Activated T-cell treated with anti-CD3 and anti-CD28 coated beads, Interleukin-2, amount 50 U/mL, for 1 hour (primary cell): ENCODE data around the gene IRF5.

Experiments used
- DNase-seq: peaks from one replicate; pipeline ENCODE4 v3.0.0-alpha.2; 2020

IRF5 gene, protein sequence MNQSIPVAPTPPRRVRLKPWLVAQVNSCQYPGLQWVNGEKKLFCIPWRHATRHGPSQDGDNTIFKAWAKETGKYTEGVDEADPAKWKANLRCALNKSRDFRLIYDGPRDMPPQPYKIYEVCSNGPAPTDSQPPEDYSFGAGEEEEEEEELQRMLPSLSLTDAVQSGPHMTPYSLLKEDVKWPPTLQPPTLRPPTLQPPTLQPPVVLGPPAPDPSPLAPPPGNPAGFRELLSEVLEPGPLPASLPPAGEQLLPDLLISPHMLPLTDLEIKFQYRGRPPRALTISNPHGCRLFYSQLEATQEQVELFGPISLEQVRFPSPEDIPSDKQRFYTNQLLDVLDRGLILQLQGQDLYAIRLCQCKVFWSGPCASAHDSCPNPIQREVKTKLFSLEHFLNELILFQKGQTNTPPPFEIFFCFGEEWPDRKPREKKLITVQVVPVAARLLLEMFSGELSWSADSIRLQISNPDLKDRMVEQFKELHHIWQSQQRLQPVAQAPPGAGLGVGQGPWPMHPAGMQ

DNA sequence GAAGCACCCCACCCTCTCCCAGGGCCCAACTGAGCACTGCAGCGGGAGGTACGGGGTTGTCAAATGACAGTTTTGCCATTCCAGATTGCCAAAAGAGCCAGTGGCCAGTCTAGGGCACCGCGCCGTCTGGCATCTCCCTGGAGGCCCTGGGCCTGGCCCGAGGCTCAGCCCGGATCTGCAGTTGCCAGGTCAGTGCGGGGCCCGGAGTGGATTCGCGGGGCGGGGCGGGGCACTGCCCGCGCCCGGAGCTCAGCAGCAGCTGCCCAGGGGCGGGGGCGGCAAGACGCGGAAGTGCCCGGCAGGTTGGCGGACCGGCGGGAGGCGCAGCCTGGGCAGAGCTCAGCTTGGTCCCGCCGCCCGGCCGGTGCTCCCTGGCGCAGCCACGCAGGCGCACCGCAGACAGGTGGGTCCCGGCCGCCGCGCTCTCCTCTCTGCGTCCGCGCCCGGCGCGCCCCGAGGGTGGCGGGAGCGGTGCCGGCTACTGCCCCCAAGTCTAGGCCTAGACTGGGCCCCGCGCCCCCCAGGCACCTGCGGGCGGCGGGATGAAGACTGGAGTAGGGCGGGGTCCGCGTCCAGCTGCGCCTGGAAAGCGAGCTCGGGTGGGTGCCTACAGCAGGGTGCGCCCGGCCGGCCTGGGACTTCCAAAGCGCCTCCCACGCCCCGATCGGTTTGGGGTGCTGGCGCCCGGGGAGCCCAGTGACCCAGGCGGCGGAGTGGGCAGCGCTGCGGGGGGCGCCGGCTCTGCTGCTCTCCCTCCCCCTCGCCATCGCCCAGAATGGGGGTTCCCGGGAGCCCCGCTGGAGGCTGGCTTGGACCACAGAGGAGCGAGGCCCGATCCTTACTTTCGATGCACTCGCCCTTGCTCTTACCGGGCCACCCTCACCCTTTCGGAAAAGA is at the start of gene IRF5:
Gene IRF5 (plus strand): TSS at position 281 of the 897 bp plus-strand sequence. CDS start 4,155 bp downstream, outside the sequence.
- no peak for DNase-seq

DNA sequence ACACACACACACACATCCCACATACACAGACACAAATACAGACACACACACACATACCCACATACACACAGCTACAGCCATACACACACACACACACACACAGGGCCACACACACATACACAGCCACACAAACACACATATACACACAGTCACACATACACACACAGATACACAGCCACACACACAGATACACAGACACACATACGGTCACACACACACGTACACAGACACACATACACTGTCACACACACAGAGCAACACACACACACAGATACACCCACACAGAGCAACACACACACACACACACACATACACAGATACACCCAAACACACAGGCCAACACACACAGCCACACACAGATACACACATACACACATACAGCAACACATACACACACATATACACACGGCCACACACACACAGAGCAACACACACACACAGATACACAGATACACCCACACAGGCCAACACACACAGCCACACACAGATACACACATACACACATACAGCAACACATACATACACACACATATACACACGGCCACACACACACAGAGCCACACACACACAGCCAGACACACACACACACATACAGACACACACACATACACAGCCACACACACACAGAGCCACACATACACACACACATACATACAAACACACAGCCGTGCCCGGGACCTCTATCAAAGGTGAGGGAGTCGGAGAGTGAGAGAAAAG is 49.5 kb upstream of the IRF5 start:
- DNase-seq, result no peak

DNA sequence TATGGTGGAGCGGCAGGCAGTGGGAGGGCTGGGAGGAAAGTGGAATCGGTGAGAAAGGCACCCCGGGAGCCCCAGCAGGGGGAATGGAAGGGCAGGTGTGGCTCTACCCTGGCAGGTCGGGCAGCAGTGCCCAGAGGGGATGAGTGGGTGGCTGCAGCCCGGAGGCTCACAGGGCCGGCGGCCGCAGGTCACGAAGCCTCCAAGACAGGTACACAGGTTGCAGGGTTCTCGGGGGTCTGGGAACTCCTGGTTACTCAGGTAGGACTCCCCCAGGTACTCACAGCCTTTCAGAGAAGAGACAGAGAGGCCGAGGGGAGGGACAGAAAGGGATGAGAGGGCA is 49.0 kb upstream of the IRF5 start:
- no peak for DNase-seq

DNA sequence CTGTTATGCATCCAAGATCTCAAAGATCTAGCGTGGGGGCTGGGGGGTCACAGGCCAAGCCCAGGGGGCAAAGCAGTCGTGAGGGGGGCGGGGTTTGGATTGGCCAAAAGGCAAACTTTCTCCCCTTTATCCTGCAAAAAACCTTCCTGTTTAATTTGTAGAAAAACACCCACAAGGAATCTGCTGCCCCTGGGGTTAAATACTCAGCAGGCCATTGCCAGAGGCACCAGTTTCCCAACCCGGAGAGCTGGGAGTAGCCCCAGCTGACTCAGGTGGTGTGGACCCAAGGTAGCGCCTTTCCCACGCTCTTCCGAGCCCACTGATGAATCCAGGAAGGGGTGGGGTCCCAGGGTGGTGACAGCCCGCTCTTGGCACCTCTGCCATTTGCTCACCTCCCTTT is 48.6 kb upstream of the IRF5 start:
- no peak for DNase-seq

DNA sequence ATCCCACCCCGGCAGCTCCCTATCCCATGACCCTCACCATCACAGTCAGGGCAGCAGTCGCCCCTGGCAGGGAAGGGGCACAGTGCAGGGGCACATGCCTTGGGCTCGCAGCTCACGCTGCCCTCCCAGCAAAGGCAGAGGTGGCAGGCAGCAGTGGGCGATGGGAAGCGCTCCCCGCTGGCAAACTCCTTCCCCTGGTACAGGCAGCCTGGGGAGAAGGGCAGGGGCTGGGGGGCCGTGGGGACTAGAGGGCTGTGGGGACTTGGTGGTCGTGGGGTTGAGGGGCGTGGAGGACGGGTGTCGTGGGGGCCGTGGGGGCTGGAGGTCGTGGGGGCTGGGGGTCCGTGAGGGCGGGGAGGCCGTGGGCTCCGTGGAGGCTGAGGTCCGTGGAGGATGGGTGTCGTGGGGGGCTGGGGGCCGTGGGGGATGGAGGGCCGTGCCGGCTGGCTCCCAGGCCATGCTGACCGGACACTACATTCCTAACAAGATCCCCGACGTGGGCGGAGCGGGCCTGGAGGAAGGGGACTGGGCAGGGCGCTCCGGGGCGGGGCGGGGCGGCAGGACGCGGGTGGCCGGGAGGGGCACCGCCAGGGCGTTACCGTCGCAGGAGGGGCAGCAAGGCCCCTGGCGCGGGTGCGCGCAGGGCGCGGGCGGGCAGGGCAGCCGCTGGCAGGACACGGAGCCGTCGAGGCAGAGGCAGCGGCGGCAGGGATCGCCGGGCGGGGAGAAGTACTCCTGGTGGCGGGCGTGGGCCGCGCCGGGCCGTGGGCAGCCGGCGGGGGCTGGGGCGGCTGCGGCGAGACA is 47.2 kb upstream of the IRF5 start:
- DNase-seq, result no peak

DNA sequence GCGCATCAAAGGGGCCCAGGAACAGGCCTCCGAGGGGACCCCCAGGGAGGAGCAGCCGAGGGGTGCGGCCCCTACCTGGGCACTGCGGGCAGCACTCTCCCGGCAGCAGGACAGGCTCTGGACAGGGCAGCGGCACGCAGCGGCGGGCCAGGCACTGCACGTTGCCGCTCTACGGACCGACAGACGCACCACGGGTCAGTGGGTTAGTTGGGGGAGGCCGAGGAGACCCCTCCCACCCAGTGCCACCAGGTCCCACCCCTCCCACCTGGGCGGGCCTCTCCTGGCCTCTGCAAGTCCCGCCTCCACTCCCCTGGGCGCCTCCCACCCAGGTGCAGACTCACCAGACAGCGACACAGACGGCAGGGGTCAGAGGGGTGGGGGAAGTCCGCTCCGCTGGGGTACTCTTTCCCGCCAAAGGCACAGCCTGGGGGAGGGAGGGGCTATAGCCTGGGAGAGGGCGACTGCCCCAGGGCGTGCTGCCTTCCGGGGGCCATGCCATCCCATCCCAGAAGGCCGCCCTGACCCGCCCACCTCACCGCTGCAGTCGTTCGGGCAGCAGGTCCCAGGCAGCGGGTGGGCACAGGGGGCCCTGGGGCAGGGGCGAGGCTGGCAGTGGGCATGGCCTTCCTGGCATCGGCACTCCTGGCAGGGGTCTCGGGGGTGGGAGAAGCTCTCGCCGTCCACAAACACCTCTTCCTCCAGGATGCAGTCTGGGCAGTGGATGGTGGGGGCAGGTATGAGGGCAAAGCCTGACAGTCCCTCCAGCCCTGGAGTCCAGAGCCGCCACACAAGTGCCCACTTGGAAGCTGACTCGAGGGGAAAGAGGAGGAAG is 46.4 kb upstream of the IRF5 start:
- DNase-seq, result no peak

DNA sequence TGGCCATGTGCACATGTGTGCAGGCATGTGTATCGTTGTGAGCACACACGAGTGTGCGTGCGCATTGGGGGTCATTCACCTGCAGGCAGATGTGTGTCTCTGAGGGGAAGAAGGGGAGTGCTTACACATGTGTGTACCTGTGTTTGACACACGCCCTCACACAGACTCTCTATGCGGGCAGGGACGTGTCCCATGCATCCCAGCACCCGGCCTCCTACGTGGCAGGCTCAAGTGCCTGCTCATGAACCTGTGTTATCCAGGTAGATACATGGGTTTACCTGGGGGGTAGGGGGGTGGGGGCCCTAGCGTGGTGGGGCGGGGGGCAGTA is 45.8 kb upstream of the IRF5 start:
- DNase-seq, result no peak

DNA sequence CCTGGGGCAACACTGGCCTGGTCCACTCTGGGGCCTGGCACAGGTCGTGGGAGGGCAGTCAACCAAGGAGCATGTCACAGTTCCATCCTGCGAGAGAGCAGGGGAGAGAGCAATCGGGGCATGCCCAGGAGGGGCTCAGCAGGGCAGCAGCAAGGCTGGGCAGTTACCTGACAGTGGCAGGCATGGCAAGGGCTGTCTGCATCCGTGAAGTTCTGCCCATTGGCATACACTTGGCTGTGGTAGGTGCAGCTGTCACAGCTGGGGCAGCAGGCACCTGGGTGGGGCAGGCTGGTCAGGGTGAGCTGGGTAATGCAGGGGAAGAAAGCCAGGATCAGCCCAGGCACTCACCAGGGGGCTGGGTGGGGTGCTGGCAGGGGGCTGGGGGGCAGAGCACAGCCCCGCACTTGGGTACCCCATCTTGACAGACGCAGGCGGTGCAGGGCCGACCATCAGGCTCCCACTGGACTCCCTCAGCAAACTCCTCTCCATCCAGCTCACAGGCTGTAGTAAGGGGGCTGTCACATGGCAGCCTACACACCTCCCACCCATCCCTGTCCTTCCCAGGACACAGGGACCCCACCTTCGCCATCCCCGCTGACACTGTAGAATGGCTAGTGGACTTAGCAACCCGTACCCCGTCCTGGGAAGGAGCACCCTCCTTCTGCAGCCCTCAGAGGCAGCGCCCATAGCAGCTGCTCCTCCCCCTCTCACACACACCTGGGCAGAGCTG is 45.0 kb upstream of the IRF5 start:
- DNase-seq, result no peak

DNA sequence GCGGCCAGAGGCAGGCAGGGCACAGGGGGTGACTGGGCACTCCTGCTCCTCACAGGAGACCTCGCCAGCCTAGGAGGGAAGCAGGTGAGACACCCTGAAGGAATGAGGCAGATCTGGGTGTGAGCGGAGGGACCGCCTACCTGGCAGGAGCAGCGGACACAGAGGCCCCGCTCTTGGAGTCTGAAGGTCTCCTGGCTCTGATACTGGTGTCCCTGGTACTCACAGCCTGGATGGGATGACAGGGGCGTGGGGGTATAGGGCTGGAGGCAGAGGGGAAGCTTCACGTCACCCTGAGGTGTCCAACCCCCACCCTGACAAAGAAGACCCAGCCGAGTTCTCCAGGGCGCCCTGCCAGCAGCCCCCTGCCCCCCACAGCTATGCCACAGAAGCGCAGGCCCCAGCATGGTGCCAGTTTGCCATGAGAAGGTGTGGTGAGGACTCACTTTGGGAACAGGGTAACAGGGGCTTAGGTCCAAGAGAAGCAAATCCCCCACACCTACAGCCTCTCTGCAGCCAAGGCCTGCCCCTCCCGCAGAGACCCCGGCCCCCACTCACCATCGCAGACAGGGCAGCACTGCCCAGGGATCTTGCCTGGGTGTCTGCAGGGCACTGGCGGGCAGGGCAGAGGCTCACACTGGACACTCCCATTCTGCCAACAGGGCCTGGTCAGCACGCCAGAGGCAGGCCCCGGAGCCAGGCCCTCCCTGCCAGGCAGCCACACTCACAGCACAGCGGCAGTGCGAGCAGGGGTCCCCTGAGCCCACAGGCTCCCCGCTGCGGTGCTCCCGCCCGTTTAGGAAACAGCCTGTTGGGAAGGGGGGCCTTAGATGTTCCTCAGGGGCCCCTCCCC is 44.3 kb upstream of the IRF5 start:
- DNase-seq, result no peak

DNA sequence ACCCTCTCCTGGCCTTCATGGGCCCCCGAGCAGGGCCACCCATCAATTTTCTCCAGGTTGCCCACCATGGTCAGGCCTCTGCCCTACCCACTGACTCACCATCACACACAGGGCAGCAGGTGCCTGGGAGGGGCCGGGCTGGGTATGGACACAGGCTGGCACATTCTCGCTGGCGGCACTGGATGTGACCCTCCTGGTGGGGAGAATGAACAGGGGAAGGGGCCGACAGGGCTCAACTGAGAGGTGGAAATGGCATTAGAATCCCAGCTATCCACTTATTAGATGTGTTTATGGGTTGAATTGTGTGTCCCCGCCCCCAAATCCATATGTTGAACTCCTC is 43.7 kb upstream of the IRF5 start:
- no peak for DNase-seq

DNA sequence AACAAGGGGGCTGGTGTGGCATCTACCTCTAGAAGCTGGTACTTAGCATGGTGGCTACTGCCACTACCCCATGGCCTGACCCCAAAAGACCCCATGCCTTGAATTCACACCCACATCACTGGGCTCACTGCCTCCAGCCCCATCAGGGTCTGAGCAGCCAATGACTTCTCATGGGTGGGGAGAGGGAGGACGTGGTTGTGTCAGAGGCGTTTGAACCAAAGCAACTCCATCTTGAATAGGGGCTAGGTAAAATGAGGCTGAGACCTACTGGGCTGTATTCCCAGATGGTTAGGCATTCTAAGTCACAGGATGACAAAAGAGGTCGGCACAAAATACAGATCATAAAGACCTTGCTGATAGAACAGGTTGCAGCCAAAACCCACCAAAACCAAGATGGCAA is 42.4 kb upstream of the IRF5 start:
- DNase-seq, result no peak

DNA sequence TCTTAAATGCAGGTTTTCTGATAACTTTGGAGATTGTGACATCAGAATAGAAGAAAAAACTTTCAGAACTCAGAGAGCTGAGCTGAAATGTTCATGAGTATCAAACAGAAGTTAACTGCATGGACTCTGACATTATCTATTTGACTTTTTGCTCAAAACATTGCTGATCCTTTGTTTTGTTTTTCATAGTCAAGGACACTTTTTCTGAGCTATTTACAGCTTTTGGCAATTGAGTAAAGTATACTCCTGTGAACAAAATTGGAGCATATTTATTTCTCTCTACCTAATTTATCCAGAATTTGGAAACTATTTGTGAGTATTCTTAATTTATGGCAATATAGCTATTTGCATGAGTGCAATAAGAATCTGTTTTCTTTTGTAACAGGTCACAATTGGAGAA is 38.3 kb upstream of the IRF5 start:
- DNase-seq, result no peak

DNA sequence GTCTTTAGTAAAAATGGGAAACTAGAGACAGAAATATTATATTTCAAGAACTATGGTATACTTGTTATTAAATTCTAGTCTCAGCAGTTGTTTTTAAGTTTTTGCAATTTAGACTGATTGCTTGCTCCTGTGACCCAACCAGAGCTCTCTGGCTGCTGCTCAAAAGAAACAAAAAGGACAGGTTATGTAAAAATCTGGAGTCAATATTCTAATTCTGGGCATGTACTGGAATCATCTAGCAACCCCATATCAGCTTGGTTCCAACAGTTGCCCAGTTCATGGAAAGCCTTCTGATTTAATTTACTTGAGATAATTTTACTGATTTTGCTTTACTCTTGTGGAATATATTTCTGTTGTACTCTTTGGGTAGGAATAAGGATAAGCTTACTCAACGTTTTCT is 37.5 kb upstream of the IRF5 start:
- DNase-seq, result no peak

DNA sequence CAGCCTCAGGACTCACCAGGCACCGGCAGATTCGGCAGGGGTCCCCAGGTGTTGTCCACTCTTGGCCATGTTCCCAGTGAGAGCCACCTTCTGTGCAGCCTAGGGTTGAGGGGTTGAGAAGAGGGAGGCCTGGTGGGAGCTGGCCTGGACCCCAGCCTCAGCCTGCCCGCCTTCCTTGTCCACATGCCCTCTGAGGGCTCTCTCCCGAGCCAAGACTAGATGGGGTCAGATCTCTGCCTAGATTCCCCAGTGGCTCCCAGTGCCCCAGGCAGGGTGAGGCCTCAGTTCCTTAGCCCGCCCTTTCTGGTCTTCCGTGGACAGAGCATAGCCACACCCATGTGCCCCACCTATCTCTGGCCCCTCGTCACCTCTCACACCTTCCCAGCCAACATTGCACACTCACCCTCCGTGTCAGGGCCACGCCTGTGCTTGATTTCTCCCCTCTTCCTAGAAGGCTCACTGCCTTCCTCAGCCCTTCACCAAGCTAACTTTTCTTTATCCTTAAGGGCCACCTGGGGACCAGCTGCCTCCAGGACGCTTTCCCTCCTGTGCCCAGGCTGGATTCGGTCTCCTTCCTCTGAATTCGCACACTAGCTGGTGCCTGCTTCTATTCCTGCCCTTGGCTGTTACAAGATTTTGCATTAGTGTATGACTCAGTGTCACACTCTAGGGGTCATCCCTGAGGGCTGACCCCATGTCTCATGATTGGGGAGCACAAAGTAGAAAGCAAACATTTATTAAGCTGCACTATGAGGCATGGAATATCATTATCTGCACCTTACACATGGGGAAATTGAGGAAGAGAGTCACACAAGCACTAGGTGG is 34.8 kb upstream of the IRF5 start:
- DNase-seq, result no peak

DNA sequence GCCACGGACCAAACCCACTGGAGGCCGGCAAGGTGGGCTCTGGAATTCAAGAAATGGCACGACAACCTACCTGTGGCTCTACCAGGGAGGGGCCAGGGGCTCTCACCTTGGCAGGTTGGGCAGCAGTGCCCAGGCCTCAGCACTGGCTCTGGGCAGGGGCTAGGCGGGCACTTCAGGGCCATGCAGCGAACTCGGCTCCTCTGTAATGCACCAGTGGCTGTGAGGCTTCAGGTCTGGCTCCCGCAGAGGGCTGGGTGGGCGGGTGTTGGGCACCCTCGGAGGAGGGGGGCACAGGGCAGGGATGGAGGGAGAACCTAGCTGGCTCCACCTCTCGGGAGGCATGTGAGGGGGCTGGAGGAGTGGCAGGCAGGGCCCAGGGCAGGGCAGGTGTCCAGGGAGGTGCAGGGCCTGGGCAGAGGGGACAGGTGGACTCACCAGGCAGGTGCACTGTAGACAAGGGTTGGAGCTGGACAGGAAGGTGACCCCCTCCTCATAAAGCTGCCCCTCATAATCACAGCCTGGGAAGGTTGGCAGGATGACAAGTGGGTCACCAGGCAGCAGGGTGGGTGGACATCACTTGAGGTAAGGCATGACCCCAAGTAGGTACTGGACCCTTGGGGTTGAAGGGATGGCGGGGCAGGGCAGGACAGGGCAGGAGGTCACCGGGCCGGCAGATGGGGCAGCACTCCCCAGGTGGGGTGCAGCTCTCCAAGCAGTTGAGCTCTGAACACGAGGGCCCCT is 33.9 kb upstream of the IRF5 start:
- DNase-seq, result no peak

DNA sequence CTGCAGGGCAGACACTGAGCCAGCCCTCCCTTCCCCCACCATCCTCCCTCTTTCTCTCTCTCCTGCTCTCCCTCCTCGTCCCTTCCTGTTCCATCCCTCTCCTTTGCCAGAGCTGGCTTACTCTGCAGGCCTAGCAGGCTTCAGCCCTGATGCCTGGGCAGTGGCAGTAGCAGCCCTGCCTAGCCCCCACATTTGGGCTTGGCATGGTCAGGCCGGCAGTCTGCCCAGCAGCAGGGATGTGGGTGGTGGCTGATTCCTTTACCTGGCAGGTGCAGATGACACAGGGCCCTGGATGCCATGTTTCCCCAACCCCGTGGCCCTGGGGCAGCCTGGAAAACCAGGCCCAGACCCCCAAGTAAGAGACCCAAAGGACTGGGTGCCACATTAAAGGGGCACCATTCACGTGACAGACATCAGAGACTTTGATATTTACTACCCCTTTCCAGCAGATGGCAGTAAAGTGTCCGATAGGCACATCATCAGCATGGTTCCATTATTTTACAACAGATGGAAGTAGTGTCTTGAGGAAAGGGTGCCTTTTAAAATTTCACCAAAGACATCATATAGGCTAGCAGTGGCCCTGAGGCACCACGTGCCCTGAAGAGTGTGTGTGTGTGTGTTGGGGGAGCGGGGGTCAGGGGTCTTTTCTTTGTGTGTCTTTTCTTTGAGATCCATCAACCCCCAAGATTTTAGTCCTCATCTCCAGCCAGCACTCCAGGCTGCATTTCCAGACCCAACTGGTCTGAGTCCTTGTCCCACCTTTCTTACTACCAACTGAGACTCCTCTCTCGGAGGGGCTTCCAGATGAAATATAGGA is 33.1 kb upstream of the IRF5 start:
- no peak for DNase-seq

DNA sequence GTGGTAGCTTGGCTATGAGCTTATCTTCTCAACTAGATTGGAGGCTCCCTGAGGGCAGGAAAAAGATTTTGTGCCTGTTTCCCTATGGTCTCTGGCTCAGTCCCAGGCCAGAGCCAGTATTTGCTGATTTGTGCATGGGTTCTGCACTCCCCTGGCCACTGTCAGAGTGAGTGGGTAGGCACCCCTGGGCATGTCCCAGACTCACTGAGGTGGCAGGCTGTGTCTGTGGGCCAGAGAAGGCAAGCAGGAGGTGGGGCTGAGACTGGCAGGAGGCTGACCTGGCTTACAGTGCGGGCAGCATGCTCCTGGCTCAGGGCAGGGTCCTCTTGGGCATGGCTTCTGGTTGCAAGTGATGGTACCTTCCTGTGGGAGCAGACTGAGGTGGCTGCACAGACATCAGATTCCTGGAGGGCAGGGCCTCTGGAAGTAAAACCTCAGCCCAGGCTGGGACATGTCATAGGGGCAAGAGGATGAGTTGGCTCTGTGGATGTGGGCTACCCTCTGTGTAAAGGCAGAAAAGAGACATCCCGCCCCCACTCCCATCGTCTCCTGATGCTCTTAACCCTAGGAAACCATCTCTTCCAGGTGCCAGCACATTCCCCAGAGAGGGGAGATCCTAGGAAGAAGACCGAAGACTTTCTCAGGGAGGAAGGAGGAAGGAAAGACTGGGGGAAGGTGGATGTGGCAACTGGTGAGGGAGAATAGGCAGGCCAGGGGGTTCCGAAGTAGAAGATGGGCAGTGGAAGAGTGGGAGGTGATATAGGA is 31.5 kb upstream of the IRF5 start:
- no peak for DNase-seq
